Colon (tissue), 2 donors: ENCODE results near the gene KCNJ3.

Source experiments
- FAIRE-seq: peaks from 2 replicates; lab custom pipeline; 2012; peaks lifted over from hg19 to GRCh38; lab: Jason Lieb, UNC
- donor health status: control.
- donor health status: control.

Gene KCNJ3

GRCh38 chr2:154707994-154708575 is 9.6 kb downstream of the KCNJ3 start:
- no peak for FAIRE-seq

- FAIRE-seq: no peak
Measured at GRCh38 chr2:154709215-154709614, 10.7 kb downstream of the KCNJ3 start.

GRCh38 chr2:154710078-154710477 is 11.6 kb downstream of the KCNJ3 start:
- FAIRE-seq: no peak

GRCh38 chr2:154710685-154711084 is 12.2 kb downstream of the KCNJ3 start:
- no peak for FAIRE-seq

GRCh38 chr2:154713675-154714074 is 15.2 kb downstream of the KCNJ3 start:
- no peak for FAIRE-seq

GRCh38 chr2:154720651-154721050 is 22.2 kb downstream of the KCNJ3 start:
- FAIRE-seq: no peak

GRCh38 chr2:154724194-154724797 is 25.8 kb downstream of the KCNJ3 start:
- FAIRE-seq: no peak

- FAIRE-seq: no peak
Measured at GRCh38 chr2:154740361-154740760, 41.9 kb downstream of the KCNJ3 start.

- FAIRE-seq: no peak
Measured at GRCh38 chr2:154758871-154759270, 60.4 kb downstream of the KCNJ3 start.

- no peak for FAIRE-seq
Measured at GRCh38 chr2:154762638-154763037, 64.1 kb downstream of the KCNJ3 start.

GRCh38 chr2:154771664-154772284 is 73.3 kb downstream of the KCNJ3 start:
- FAIRE-seq: no peak

GRCh38 chr2:154776825-154777224 is 78.3 kb downstream of the KCNJ3 start:
- FAIRE-seq: no peak

- FAIRE-seq: no peak
Measured at GRCh38 chr2:154794406-154794805, 95.9 kb downstream of the KCNJ3 start.

- no peak for FAIRE-seq
Measured at GRCh38 chr2:154795651-154796050, 97.2 kb downstream of the KCNJ3 start.

GRCh38 chr2:154804451-154804850 is 106.0 kb downstream of the KCNJ3 start:
- no peak for FAIRE-seq

- FAIRE-seq: no peak
Measured at GRCh38 chr2:154813636-154814035, 115.1 kb downstream of the KCNJ3 start.

GRCh38 chr2:154814856-154815255 is 116.4 kb downstream of the KCNJ3 start:
- FAIRE-seq: no peak

- no peak for FAIRE-seq
Measured at GRCh38 chr2:154825358-154825757, 126.9 kb downstream of the KCNJ3 start.

GRCh38 chr2:154826827-154827226 is 128.3 kb downstream of the KCNJ3 start:
- no peak for FAIRE-seq

- no peak for FAIRE-seq
Measured at GRCh38 chr2:154827286-154827685, 128.8 kb downstream of the KCNJ3 start.

GRCh38 chr2:154832711-154833110 is 134.2 kb downstream of the KCNJ3 start:
- no peak for FAIRE-seq

GRCh38 chr2:154836632-154837031 is 138.1 kb downstream of the KCNJ3 start:
- no peak for FAIRE-seq

- no peak for FAIRE-seq
Measured at GRCh38 chr2:154837035-154837434, 138.5 kb downstream of the KCNJ3 start.

- FAIRE-seq: no peak
Measured at GRCh38 chr2:154844513-154844912, 146.0 kb downstream of the KCNJ3 start.
